Fibroblast of skin of right quadriceps (primary cell): ENCODE data around the gene ETNK1.
"Not testable (repeated sequence)": the region's sequence is repeated elsewhere in the genome, so short reads cannot be mapped to it uniquely, and the experiment has no call there.

Source experiments
- DNase-seq: peaks from one replicate; pipeline ENCODE4 v3.0.0-alpha.2; 2013

ETNK1 gene

GRCh38 chr12:22624870-22625761 is at the start of gene ETNK1:
ETNK1 (plus strand) TSS chr12:22625171; CDS start chr12:22625431, 260 bp downstream.
- DNase-seq, result peak; percentile 91

GRCh38 chr12:22576065-22576464 is 48.9 kb upstream of the ETNK1 start:
- no peak for DNase-seq

- DNase-seq, result no peak
These were observed 48.5 kb upstream of the ETNK1 start for GRCh38 chr12:22576473-22576872.

- no peak for DNase-seq
These were observed 47.3 kb upstream of the ETNK1 start for GRCh38 chr12:22577667-22578066.

GRCh38 chr12:22578328-22578727 is 46.6 kb upstream of the ETNK1 start:
- no peak for DNase-seq

GRCh38 chr12:22588817-22589216 is 36.2 kb upstream of the ETNK1 start:
- no peak for DNase-seq

GRCh38 chr12:22593864-22594263 is 31.1 kb upstream of the ETNK1 start:
- no peak for DNase-seq

GRCh38 chr12:22597539-22597938 is 27.4 kb upstream of the ETNK1 start:
- DNase-seq, result not testable (repeated sequence)

GRCh38 chr12:22598141-22598762 is 26.7 kb upstream of the ETNK1 start:
- DNase-seq, result no peak

GRCh38 chr12:22598763-22599161 is 26.2 kb upstream of the ETNK1 start:
- no peak for DNase-seq

- DNase-seq, result no peak
These were observed 24.8 kb upstream of the ETNK1 start for GRCh38 chr12:22600181-22600580.

- DNase-seq, result no peak
These were observed 15.5 kb upstream of the ETNK1 start for GRCh38 chr12:22609501-22609900.

GRCh38 chr12:22610131-22610530 is 14.8 kb upstream of the ETNK1 start:
- DNase-seq, result no peak

- not testable (repeated sequence) for DNase-seq
These were observed 12.1 kb upstream of the ETNK1 start for GRCh38 chr12:22612822-22613221.

- DNase-seq, result no peak
These were observed 8.9 kb upstream of the ETNK1 start for GRCh38 chr12:22615963-22616501.

GRCh38 chr12:22617630-22618029 is 7.3 kb upstream of the ETNK1 start:
- no peak for DNase-seq

- DNase-seq, result no peak
These were observed 462 bp upstream of the ETNK1 start for GRCh38 chr12:22624548-22624869.

- peak; percentile 29 for DNase-seq
These were observed 857 bp downstream of the ETNK1 start for GRCh38 chr12:22625762-22626294.

- peak; percentile 15 for DNase-seq
These were observed 1.4 kb downstream of the ETNK1 start for GRCh38 chr12:22626406-22626805.

- DNase-seq, result no peak
These were observed 2.4 kb downstream of the ETNK1 start for GRCh38 chr12:22627371-22627770.

GRCh38 chr12:22628228-22628627 is 3.3 kb downstream of the ETNK1 start:
- no peak for DNase-seq

- DNase-seq, result peak; percentile 12
These were observed 7.0 kb downstream of the ETNK1 start for GRCh38 chr12:22631863-22632463.

- DNase-seq, result no peak
These were observed 9.9 kb downstream of the ETNK1 start for GRCh38 chr12:22634883-22635282.
